GM10248 (cell line): ENCODE data around the gene CALN1.

ENCODE experiments used
- CTCF ChIA-PET: fragments of 300-600 bp; sonication (Branson Sonifier 250); formaldehyde crosslinking; extraction: SDS; loops from one replicate; lab custom pipeline; 2021; ENCODE audit warnings: antibody characterized with exemption; lab: Yijun Ruan, JAX
- POLR2A ChIA-PET: fragments of 350-650 bp; sonication (Branson Sonifier 250); formaldehyde crosslinking; extraction: SDS; loops from one replicate; lab custom pipeline; 2020; ENCODE audit warnings: antibody characterized with exemption; lab: Yijun Ruan, JAX
- DNase-seq: peaks from one replicate; pipeline ENCODE4 v3.0.0; 2012; ENCODE audit errors: extremely low spot score
- CTCF ChIP-seq: IDR thresholded peaks from 2 replicates; pipeline ENCODE4 v1.5.1; 2012; ENCODE audit warnings: mild to moderate bottlenecking, low read depth; ENCODE audit errors: extremely low read depth, missing control alignments, control extremely low read depth

CALN1 gene

GRCh38 chr7:72444026-72444776, 32.1 kb upstream of the CALN1 start:
- POLR2A ChIA-PET, result no interaction called here
- no peak for DNase-seq
- CTCF ChIA-PET, result interaction anchor here (1.7 kb wide), 1 partner anchor 9 kb away, joined by 14 read pairs; no protein-coding TSS in a partner anchor
- no peak for TF ChIP-seq CTCF

GRCh38 chr7:72441791-72442190, 29.7 kb upstream of the CALN1 start:
- ChIA-PET CTCF (no interaction called here), POLR2A (no interaction called here)
- TF ChIP-seq CTCF, result no peak
- no peak for DNase-seq

- POLR2A ChIA-PET, result no interaction called here
- no peak for DNase-seq
- CTCF ChIA-PET, result no interaction called here
- TF ChIP-seq CTCF, result no peak
These were observed 26.4 kb upstream of the CALN1 start for GRCh38 chr7:72438491-72438890.

- ChIA-PET CTCF (no interaction called here), POLR2A (no interaction called here)
- no peak for DNase-seq
- TF ChIP-seq CTCF, result no peak
These were observed 25.5 kb upstream of the CALN1 start for GRCh38 chr7:72437610-72438009.

- POLR2A ChIA-PET, result no interaction called here
- DNase-seq, result no peak
- CTCF ChIA-PET, result no interaction called here
- TF ChIP-seq CTCF, result no peak
These were observed 25.0 kb upstream of the CALN1 start for GRCh38 chr7:72437061-72437585.

- POLR2A ChIA-PET, result no interaction called here
- CTCF ChIA-PET, result no interaction called here
- TF ChIP-seq CTCF, result no peak
- DNase-seq, result no peak
These were observed 23.9 kb upstream of the CALN1 start for GRCh38 chr7:72435925-72436480.
